GM18951 (cell line): ENCODE data around the gene ATP6V0C.

ENCODE experiments used
- POLR2A ChIP-seq: IDR thresholded peaks from 4 replicates; pipeline ENCODE4 v1.6.1; 2011; ENCODE audit warnings: mild to moderate bottlenecking; ENCODE audit not compliant: insufficient read length, insufficient read depth; ENCODE audit errors: extremely low read depth
- in situ Hi-C: fragments of 300-500 bp; cut with MboI; formaldehyde crosslinking; loops from one replicate; pipeline ENCODE4 v1.12.0; 2022; ENCODE audit warnings: low sequenced_read_pairs, mixed read lengths, inconsistent platforms; ENCODE audit not compliant: unreplicated experiment

Gene ATP6V0C

GRCh38 chr16:2500430-2500917 lies 13.3 kb upstream of the ATP6V0C start:
- TF ChIP-seq POLR2A, result no peak
- in situ Hi-C loops, result no loop called here

- no peak for TF ChIP-seq POLR2A
- in situ Hi-C loops, result no loop called here
These were observed 12.6 kb upstream of the ATP6V0C start for GRCh38 chr16:2500918-2501750.

- in situ Hi-C loops, result no loop called here
- TF ChIP-seq POLR2A, result no peak
These were observed 11.5 kb upstream of the ATP6V0C start for GRCh38 chr16:2501946-2502895.

GRCh38 chr16:2505695-2506094 lies 8.1 kb upstream of the ATP6V0C start:
- in situ Hi-C loops, result no loop called here
- no peak for TF ChIP-seq POLR2A

GRCh38 chr16:2507052-2507659 lies 6.6 kb upstream of the ATP6V0C start:
- no peak for TF ChIP-seq POLR2A
- in situ Hi-C loops, result no loop called here

- in situ Hi-C loops, result no loop called here
- no peak for TF ChIP-seq POLR2A
These were observed 6.1 kb upstream of the ATP6V0C start for GRCh38 chr16:2507665-2508064.

GRCh38 chr16:2508722-2509400 lies 4.9 kb upstream of the ATP6V0C start:
- in situ Hi-C loops, result no loop called here
- no peak for TF ChIP-seq POLR2A

- in situ Hi-C loops, result no loop called here
- TF ChIP-seq POLR2A, result no peak
These were observed 2.5 kb upstream of the ATP6V0C start for GRCh38 chr16:2511128-2511800.

GRCh38 chr16:2511996-2512734 lies 1.6 kb upstream of the ATP6V0C start:
- in situ Hi-C loops, result no loop called here
- TF ChIP-seq POLR2A, result no peak

- in situ Hi-C loops, result no loop called here
- TF ChIP-seq POLR2A, result no peak
These were observed 882 bp upstream of the ATP6V0C start for GRCh38 chr16:2512735-2513404.
